T-cell (primary cell): ENCODE data around the gene TMEM163. TPM values are rescaled to one million over a fixed set of nuclear protein-coding genes. Genes with fewer than 3 reads are reported as not detected.
A peak's percentile ranks its signal among the peaks of the same experiment; 100 is the strongest.

ENCODE experiments used
- ATAC-seq, 4 experiments: fragments of 200-7000 bp in 3 of 4; fragments of 150-1000 bp in 1 of 4; cut with Tn5 transposase; replicated peaks in 1 of 4; 1 replicate in 3 of 4; 2 replicates in 1 of 4; pipeline ENCODE4 v1.10.0; 2021; ENCODE audit warnings: moderate library complexity in 3 of 4, mild to moderate bottlenecking in 2 of 4, moderate number of reproducible peaks in 1 of 4
- CTCF ChIA-PET, 2 donors: fragments of 300-600 bp; sonication (Branson Sonifier 250); formaldehyde crosslinking; loops; one replicate each; lab custom pipeline; 2022; ENCODE audit warnings: antibody characterized with exemption in 2 of 2; lab: Charles Lee
- POLR2A ChIA-PET, 2 donors: fragments of 300-600 bp; sonication (Branson Sonifier 250); formaldehyde crosslinking; loops; one replicate each; lab custom pipeline; 2022; ENCODE audit warnings: antibody characterized with exemption in 2 of 2; lab: Charles Lee
- DNase-seq, 35 experiments: peaks; one replicate each; pipeline versions ENCODE4 v3.0.0 to v3.0.0-alpha.2; 2013 to 2023
- H3K27ac ChIP-seq: one replicate; pipeline ENCODE4 v1.5.1; 2013; ENCODE audit warnings: low read length
- H3K27me3 ChIP-seq, 2 experiments: replicated peaks in 1 of 2; 1 replicate in 1 of 2; 2 replicates in 1 of 2; pipeline versions ENCODE4 v1.6.1 to v1.7.0; 2013; ENCODE audit warnings: low read length in 1 of 2, mixed read lengths in 1 of 2; ENCODE audit not compliant: control insufficient read depth in 2 of 2, insufficient read depth in 2 of 2; ENCODE audit errors: extremely low read depth in 1 of 2
- H3K36me3 ChIP-seq, 2 donors: 1 replicate in 1 of 2; 2 replicates in 1 of 2; pipeline versions ENCODE4 v1.6.1 to v1.7.0; 2013; ENCODE audit warnings: low read length in 1 of 2; ENCODE audit not compliant: control insufficient read depth in 2 of 2, insufficient read depth in 1 of 2; ENCODE audit errors: extremely low read depth in 1 of 2
- H3K4me1 ChIP-seq, 2 experiments: 1 replicate in 1 of 2; 2 replicates in 1 of 2; pipeline versions ENCODE4 v1.6.1 to v1.7.0; 2013; ENCODE audit warnings: low read length in 2 of 2, mixed read lengths in 1 of 2; ENCODE audit not compliant: insufficient read depth in 2 of 2, control insufficient read depth in 1 of 2; ENCODE audit errors: extremely low read depth in 1 of 2
- H3K4me3 ChIP-seq, 2 donors: 1 replicate in 1 of 2; 2 replicates in 1 of 2; pipeline versions ENCODE4 v1.5.1 to v1.7.0; 2013; ENCODE audit warnings: mild to moderate bottlenecking in 2 of 2, low read length in 1 of 2, moderate library complexity in 1 of 2; ENCODE audit not compliant: control insufficient read depth in 1 of 2; ENCODE audit errors: extremely low read depth in 1 of 2
- H3K9me3 ChIP-seq: 2 replicates; pipeline ENCODE4 v1.7.0; 2013
- H3K27ac Mint-ChIP-seq, 2 donors: one replicate each; pipeline ENCODE4 v1.8.0; 2020 to 2021; ENCODE audit warnings: mild to moderate bottlenecking in 2 of 2, mixed read lengths in 2 of 2
- H3K27me3 Mint-ChIP-seq, 2 donors: one replicate each; pipeline ENCODE4 v1.8.0; 2021 to 2022; ENCODE audit warnings: mixed read lengths in 2 of 2
- H3K36me3 Mint-ChIP-seq: one replicate; pipeline ENCODE4 v1.8.0; 2021; ENCODE audit warnings: mixed read lengths
- H3K4me1 Mint-ChIP-seq, 3 donors: one replicate each; pipeline ENCODE4 v1.8.0; 2020 to 2022; ENCODE audit warnings: mixed read lengths in 3 of 3, mild to moderate bottlenecking in 1 of 3
- H3K4me3 Mint-ChIP-seq, 3 donors: one replicate each; pipeline ENCODE4 v1.8.0; 2020 to 2022; ENCODE audit warnings: mild to moderate bottlenecking in 3 of 3, mixed read lengths in 3 of 3, moderate library complexity in 3 of 3
- H3K9me3 Mint-ChIP-seq, 3 donors: one replicate each; pipeline ENCODE4 v1.8.0; 2020 to 2022; ENCODE audit warnings: mixed read lengths in 3 of 3
- WGBS: methylation state at CpG from one replicate; pipeline ENCODE4 v1.1.5; 2013; ENCODE audit warnings: missing lambda C conversion rate; ENCODE audit not compliant: insufficient coverage; 5-methylcytosine and 5-hydroxymethylcytosine counted together
- total RNA-seq, 35 experiments: library from RNA in 6 of 35; stranded (reverse) in 6 of 35; fragments of 120-200 nt in 1 of 35; gene quantifications; one replicate each; pipeline versions ENCODE4 v1.2.1 to v1.2.4 and lab custom pipeline; 2013 to 2026

TMEM163 gene
- total RNA-seq, 5 donors from 2014 or later (not counting 1 experiment from before 2014, with no cell fraction given): 0.18 to 0.73 (median 0.35) TPM

GRCh38 chr2:134466141-134466540, 252.7 kb downstream of the TMEM163 start:
- peak overlapping the region in 1 of 2 donors; percentile 63 for H3K27ac Mint-ChIP-seq
- 50% methylated on average over 1 of the region's 3 CpGs for WGBS
- H3K27ac ChIP-seq: no peak overlapping the region
- no peaks in the 10 kb centered on the region for H3K36me3 Mint-ChIP-seq
- peaks cover 0 to 6% of the 10 kb centered on the region in 2 experiments for H3K27me3 ChIP-seq
- H3K4me1 Mint-ChIP-seq: peaks cover 0 to 34% (median 23%) of the 10 kb centered on the region in 3 donors
- H3K36me3 ChIP-seq: no peaks in the 10 kb centered on the region
- no peaks in the 10 kb centered on the region for H3K4me1 ChIP-seq
- DNase-seq (peak in 13 of 35 experiments; percentile 5 to 57 (median 22)), ATAC-seq (peak in 1 of 4 experiments; percentile 35)
- POLR2A ChIA-PET: no interaction called here
- CTCF ChIA-PET: interaction anchor here in 1 of 2 donors (0.6 kb wide), 1 partner anchor 701 kb away, joined by 3 read pairs; no protein-coding TSS in a partner anchor
- H3K4me3 Mint-ChIP-seq: no peak overlapping the region
- H3K27me3 Mint-ChIP-seq: no peaks in the 10 kb centered on the region
- H3K9me3 ChIP-seq: no peaks in the 10 kb centered on the region
- no peak overlapping the region for H3K4me3 ChIP-seq
- no peaks in the 10 kb centered on the region for H3K9me3 Mint-ChIP-seq

GRCh38 chr2:134465228-134466105, 253.3 kb downstream of the TMEM163 start:
- DNase-seq: no peak
- Mint-ChIP-seq H3K27ac (no peak overlapping the region), H3K27me3 (no peaks in the 10 kb centered on the region), H3K4me3 (no peak overlapping the region), H3K36me3 (no peaks in the 10 kb centered on the region), H3K9me3 (no peaks in the 10 kb centered on the region), H3K4me1 (peaks cover 0 to 32% (median 27%) of the 10 kb centered on the region in 3 donors)
- no peaks in the 10 kb centered on the region for H3K36me3 ChIP-seq
- no peak overlapping the region for H3K4me3 ChIP-seq
- WGBS: 88% methylated on average over 4 of the region's 6 CpGs
- ChIA-PET CTCF (interaction anchor here in 1 of 2 donors (0.5 to 0.6 kb wide), 2 partner anchors 25 to 33 kb away, joined by 3 to 6 read pairs; no protein-coding TSS in a partner anchor), POLR2A (no interaction called here)
- no peak overlapping the region for H3K27ac ChIP-seq
- H3K27me3 ChIP-seq: peaks cover 0 to 6% of the 10 kb centered on the region in 2 experiments
- no peaks in the 10 kb centered on the region for H3K9me3 ChIP-seq
- H3K4me1 ChIP-seq: no peaks in the 10 kb centered on the region
- ATAC-seq: no peak

GRCh38 chr2:134463699-134464022, 255.1 kb downstream of the TMEM163 start:
- Mint-ChIP-seq H3K27ac (no peak overlapping the region), H3K9me3 (no peaks in the 10 kb centered on the region), H3K4me3 (no peak overlapping the region), H3K27me3 (no peaks in the 10 kb centered on the region), H3K36me3 (no peaks in the 10 kb centered on the region), H3K4me1 (peaks cover 0 to 25% (median 22%) of the 10 kb centered on the region in 3 donors)
- 89% methylated on average over 7 of the region's 7 CpGs for WGBS
- Histone ChIP-seq H3K36me3 (no peaks in the 10 kb centered on the region), H3K9me3 (no peaks in the 10 kb centered on the region), H3K27me3 (no peaks in the 10 kb centered on the region), H3K27ac (no peak overlapping the region), H3K4me3 (no peak overlapping the region), H3K4me1 (no peaks in the 10 kb centered on the region)
- DNase-seq (no peak), ATAC-seq (no peak)
- POLR2A ChIA-PET: no interaction called here
- CTCF ChIA-PET: no interaction called here

GRCh38 chr2:134462791-134463698, 255.8 kb downstream of the TMEM163 start:
- Mint-ChIP-seq H3K4me1 (peaks cover 0 to 19% (median 16%) of the 10 kb centered on the region in 3 donors), H3K27ac (no peak overlapping the region), H3K4me3 (no peak overlapping the region), H3K36me3 (peaks cover under 1% of the 10 kb centered on the region), H3K9me3 (no peaks in the 10 kb centered on the region), H3K27me3 (no peaks in the 10 kb centered on the region)
- ChIA-PET CTCF (no interaction called here), POLR2A (interaction anchor here in 1 of 2 donors (0.6 kb wide), 1 partner anchor 23 kb away, joined by 3 read pairs; no protein-coding TSS in a partner anchor)
- Histone ChIP-seq H3K4me3 (no peak overlapping the region), H3K9me3 (no peaks in the 10 kb centered on the region), H3K36me3 (no peaks in the 10 kb centered on the region), H3K27ac (no peak overlapping the region), H3K4me1 (no peaks in the 10 kb centered on the region), H3K27me3 (no peaks in the 10 kb centered on the region)
- no peak for DNase-seq
- WGBS: 86% methylated on average over 11 of the region's 11 CpGs
- ATAC-seq: no peak

GRCh38 chr2:134462275-134462674, 256.5 kb downstream of the TMEM163 start:
- Mint-ChIP-seq H3K27ac (no peak overlapping the region), H3K36me3 (peaks cover 3% of the 10 kb centered on the region), H3K4me3 (no peak overlapping the region), H3K27me3 (no peaks in the 10 kb centered on the region), H3K9me3 (no peaks in the 10 kb centered on the region), H3K4me1 (peaks cover 0 to 15% (median 10%) of the 10 kb centered on the region in 3 donors)
- POLR2A ChIA-PET: no interaction called here
- no peak overlapping the region for H3K27ac ChIP-seq
- H3K4me1 ChIP-seq: no peaks in the 10 kb centered on the region
- H3K27me3 ChIP-seq: no peaks in the 10 kb centered on the region
- H3K9me3 ChIP-seq: no peaks in the 10 kb centered on the region
- no peaks in the 10 kb centered on the region for H3K36me3 ChIP-seq
- DNase-seq: no peak
- CTCF ChIA-PET: no interaction called here
- H3K4me3 ChIP-seq: no peak overlapping the region
- ATAC-seq: no peak
- 86% methylated on average over 1 of the region's 6 CpGs for WGBS

GRCh38 chr2:134461511-134461910, 257.3 kb downstream of the TMEM163 start:
- ChIA-PET CTCF (interaction anchor here in 1 of 2 donors (1.8 kb wide), 1 partner anchor 11 kb away, joined by 9 read pairs; no protein-coding TSS in a partner anchor), POLR2A (no interaction called here)
- H3K9me3 Mint-ChIP-seq: no peaks in the 10 kb centered on the region
- Histone ChIP-seq H3K27ac (no peak overlapping the region), H3K27me3 (no peaks in the 10 kb centered on the region), H3K4me3 (no peak overlapping the region), H3K9me3 (no peaks in the 10 kb centered on the region), H3K36me3 (no peaks in the 10 kb centered on the region), H3K4me1 (no peaks in the 10 kb centered on the region)
- DNase-seq: no peak
- H3K27ac Mint-ChIP-seq: no peak overlapping the region
- WGBS: 85% methylated on average over 3 of the region's 6 CpGs
- ATAC-seq: no peak
- H3K4me1 Mint-ChIP-seq: peaks cover 0 to 10% (median 2%) of the 10 kb centered on the region in 3 donors
- H3K27me3 Mint-ChIP-seq: no peaks in the 10 kb centered on the region
- peaks cover 3% of the 10 kb centered on the region for H3K36me3 Mint-ChIP-seq
- H3K4me3 Mint-ChIP-seq: no peak overlapping the region
